Measurements from ENCODE around the gene DERA.

DERA gene

GRCh38 chr12:15936751-15937150 lies 25.6 kb downstream of the DERA start:
- Histone ChIP-seq H3K9me2 (replicated peaks; ENCODE audit: insufficient read depth, low read length) (no peaks in the 10 kb centered on the region), H4K20me1 (ENCODE audit: low read depth, low read length) (no peaks in the 10 kb centered on the region), H3K27ac (ENCODE audit: low read depth, low read length) (no peak overlapping the region), H3K79me2 (ENCODE audit: insufficient read depth, low read length) (no peaks in the 10 kb centered on the region), H3K36me3 (ENCODE audit: low read length) (0 out of 2 replicates have a peak, but pooled peaks cover 4% of the 10 kb centered on the region), H3K4me2 (ENCODE audit: low read depth, low read length, poor library complexity, severe bottlenecking) (no peak overlapping the region), H3K9me3 (ENCODE audit: insufficient read depth, low read length) (no peaks in the 10 kb centered on the region), H2AFZ (ENCODE audit: low read depth, low read length, severe bottlenecking) (no peak overlapping the region), H3K27me3 (ENCODE audit: low read length) (no peaks in the 10 kb centered on the region), H3K9ac (ENCODE audit: low read length) (no peak overlapping the region), H3F3A (ENCODE audit: insufficient read depth) (no peaks in the 10 kb centered on the region; the same call in 1 of the 2 replicates), H3K4me3 (ENCODE audit: insufficient read depth, low read length, poor library complexity, severe bottlenecking) (no peak overlapping the region)
- TF ChIP-seq EZH2phosphoT487 (conservative IDR thresholded peaks at IDR 0.05; ENCODE audit: low read length) (no peak), CTCF (IDR thresholded peaks at IDR 0.05; ENCODE audit: insufficient read depth, low read length, poor library complexity, severe bottlenecking) (no peak)

- no peak overlapping the region for H3K4me3 ChIP-seq (ENCODE audit: insufficient read depth, low read length, poor library complexity, severe bottlenecking)
- H3K9me3 ChIP-seq (ENCODE audit: insufficient read depth, low read length): no peaks in the 10 kb centered on the region
- H3K79me2 ChIP-seq (ENCODE audit: insufficient read depth, low read length): no peaks in the 10 kb centered on the region
- H3K4me2 ChIP-seq (ENCODE audit: low read depth, low read length, poor library complexity, severe bottlenecking): no peak overlapping the region
- no peaks in the 10 kb centered on the region; the same call in 1 of the 2 replicates for H3F3A ChIP-seq (ENCODE audit: insufficient read depth)
- H3K36me3 ChIP-seq (ENCODE audit: low read length): 0 out of 2 replicates have a peak, but pooled peaks cover 4% of the 10 kb centered on the region
- H3K9ac ChIP-seq (ENCODE audit: low read length): no peak overlapping the region
- no peaks in the 10 kb centered on the region for H3K9me2 ChIP-seq (replicated peaks; ENCODE audit: insufficient read depth, low read length)
- no peaks in the 10 kb centered on the region for H3K27me3 ChIP-seq (ENCODE audit: low read length)
- no peak overlapping the region for H3K27ac ChIP-seq (ENCODE audit: low read depth, low read length)
- TF ChIP-seq CTCF (IDR thresholded peaks at IDR 0.05; ENCODE audit: insufficient read depth, low read length, poor library complexity, severe bottlenecking) (no peak), EZH2phosphoT487 (conservative IDR thresholded peaks at IDR 0.05; ENCODE audit: low read length) (no peak)
- no peak overlapping the region for H2AFZ ChIP-seq (ENCODE audit: low read depth, low read length, severe bottlenecking)
- no peaks in the 10 kb centered on the region for H4K20me1 ChIP-seq (ENCODE audit: low read depth, low read length)
These were observed 26.8 kb downstream of the DERA start for GRCh38 chr12:15937902-15938301.

- Histone ChIP-seq H3K79me2 (ENCODE audit: insufficient read depth, low read length) (no peaks in the 10 kb centered on the region), H3K9ac (ENCODE audit: low read length) (no peak overlapping the region), H4K20me1 (ENCODE audit: low read depth, low read length) (no peaks in the 10 kb centered on the region), H3K4me3 (ENCODE audit: insufficient read depth, low read length, poor library complexity, severe bottlenecking) (no peak overlapping the region), H3K9me2 (replicated peaks; ENCODE audit: insufficient read depth, low read length) (no peaks in the 10 kb centered on the region), H3F3A (ENCODE audit: insufficient read depth) (no peaks in the 10 kb centered on the region; the same call in 1 of the 2 replicates), H3K36me3 (ENCODE audit: low read length) (0 out of 2 replicates have a peak, but pooled peaks cover 4% of the 10 kb centered on the region), H3K27me3 (ENCODE audit: low read length) (no peaks in the 10 kb centered on the region), H3K9me3 (ENCODE audit: insufficient read depth, low read length) (no peaks in the 10 kb centered on the region), H2AFZ (ENCODE audit: low read depth, low read length, severe bottlenecking) (no peak overlapping the region), H3K27ac (ENCODE audit: low read depth, low read length) (no peak overlapping the region), H3K4me2 (ENCODE audit: low read depth, low read length, poor library complexity, severe bottlenecking) (no peak overlapping the region)
- TF ChIP-seq EZH2phosphoT487 (conservative IDR thresholded peaks at IDR 0.05; ENCODE audit: low read length): no peak
- no peak for TF ChIP-seq CTCF (IDR thresholded peaks at IDR 0.05; ENCODE audit: insufficient read depth, low read length, poor library complexity, severe bottlenecking)
These were observed 28.0 kb downstream of the DERA start for GRCh38 chr12:15939111-15939510.

Measured in SU-DHL-6 (cell line).